ENCODE measurements around the gene ZFP64. TPM values are rescaled to one million over a fixed set of nuclear protein-coding genes. Genes with fewer than 3 reads are reported as not detected.

Gene ZFP64
- total and polyA plus RNA-seq, 2 of the 4 experiments (the other 2 are of a cell fraction) = 14.3 to 17.1 TPM

GRCh38 chr20:52127309-52127708 lies 64.3 kb downstream of the ZFP64 start:
- no peak overlapping the region for H4K91ac ChIP-seq (ENCODE audit: insufficient read depth, low read depth, low read length)
- BruUV-seq (replicated peaks) = no TSS peak
- no peak overlapping the region for H3K27ac ChIP-seq (ENCODE audit: insufficient read depth, low read length)
- H3K9me1 ChIP-seq (ENCODE audit: insufficient read depth, low read length) = no peaks in the 10 kb centered on the region
- no peak overlapping the region for H2BK120ac ChIP-seq (ENCODE audit: low read depth, low read length)
- no peak overlapping the region for H3K4ac ChIP-seq (ENCODE audit: low read depth, low read length)
- dilution Hi-C loops (cut with HindIII; ENCODE audit: low sequenced_read_pairs, unreplicated experiment) (no loop called here), intact Hi-C loops (cut with micrococcal nuclease) (no loop called here), in situ Hi-C loops (cut with MboI; ENCODE audit: low sequenced_read_pairs) (no loop called here)
- H3K18ac ChIP-seq (ENCODE audit: low read depth, low read length) = no peak overlapping the region
- no peak overlapping the region for H3K14ac ChIP-seq (replicated peaks; ENCODE audit: low read depth, low read length)
- no peaks in the 10 kb centered on the region for H3K27me3 ChIP-seq (ENCODE audit: control insufficient read depth, insufficient read depth, low read length)
- H3K4me2 ChIP-seq (ENCODE audit: low read depth, low read length) = no peak overlapping the region
- ChIA-PET CTCF (no interaction called here), POLR2A (ENCODE audit: unreplicated experiment) (no interaction called here)
- ATAC-seq (ENCODE audit: low read depth) (no peak), DNase-seq (no peak)
- no peaks in the 10 kb centered on the region for H4K20me1 ChIP-seq (ENCODE audit: insufficient read depth, low read length)
- no peaks in the 10 kb centered on the region for H3K36me3 ChIP-seq (ENCODE audit: control insufficient read depth, insufficient read depth, low read length)
- no peak overlapping the region for H4K5ac ChIP-seq (ENCODE audit: low read depth, low read length)
- no peak overlapping the region for H3K56ac ChIP-seq (ENCODE audit: extremely low read depth, insufficient read depth, low read length)
- H3K9ac ChIP-seq (ENCODE audit: low read depth, low read length) = no peak overlapping the region
- no peak overlapping the region for H2AK9ac ChIP-seq (replicated peaks; ENCODE audit: low read depth, low read length, poor library complexity)
- H2BK20ac ChIP-seq (ENCODE audit: low read depth, low read length) = no peak overlapping the region
- H2BK5ac ChIP-seq (ENCODE audit: low read depth, low read length, poor library complexity, severe bottlenecking) = no peak overlapping the region
- TF ChIP-seq FOS (IDR thresholded peaks at IDR 0.05; ENCODE audit: low read depth, low read length) (no peak), MAFK (IDR thresholded peaks at IDR 0.05; ENCODE audit: low read depth, low read length) (no peak), SMC3 (IDR thresholded peaks at IDR 0.05; ENCODE audit: low read depth, low read length) (no peak), RCOR1 (IDR thresholded peaks at IDR 0.05; ENCODE audit: insufficient replicate concordance, low read length) (no peak), POLR2A (IDR thresholded peaks at IDR 0.05; ENCODE audit: low read depth, low read length) (no peak), ELK1 (IDR thresholded peaks at IDR 0.05; ENCODE audit: borderline replicate concordance, low read depth, low read length) (no peak), MXI1 (IDR thresholded peaks at IDR 0.05; ENCODE audit: borderline replicate concordance, low read depth, low read length) (no peak)
- no peak overlapping the region for H3K4me3 ChIP-seq (ENCODE audit: insufficient read depth, low read depth, low read length)
- no CpG with 5 or more reads among the region's 4 CpGs for WGBS, 2 experiments (ENCODE audit: extremely low coverage in 2 of 2, insufficient read length in 1 of 2)
- H2AK5ac ChIP-seq (ENCODE audit: low read depth, low read length) = no peak overlapping the region
- no peak overlapping the region for H2BK15ac ChIP-seq (ENCODE audit: low read depth, low read length)
- no peaks in the 10 kb centered on the region for H3K79me1 ChIP-seq (ENCODE audit: low read depth in 1 of 2, low read length in 2 of 2)
- no peaks in the 10 kb centered on the region; the same call in 1 of the 2 replicates for H3K4me1 ChIP-seq (ENCODE audit: control insufficient read depth, insufficient read depth, low read length)
- H2AFZ ChIP-seq (replicated peaks; ENCODE audit: low read length, poor library complexity) = no peak overlapping the region
- no peak overlapping the region for H3K23ac ChIP-seq (ENCODE audit: low read depth, low read length)
- no peaks in the 10 kb centered on the region for H3K9me3 ChIP-seq (ENCODE audit: control insufficient read depth, insufficient read depth, low read length)
- H4K8ac ChIP-seq (ENCODE audit: low read depth in 2 of 2, low read length in 2 of 2) = no peak overlapping the region

Measured in IMR-90 (cell line).